Lower leg skin (tissue), 4 donors: Measurements from ENCODE around the gene WDR64. TPM values are rescaled to one million over a fixed set of nuclear protein-coding genes. Genes with fewer than 3 reads are reported as not detected.

Source experiments
- DNase-seq, 2 donors: peaks; one replicate each; pipeline ENCODE4 v3.0.0-alpha.2; 2019; ENCODE audit warnings: low spot score in 2 of 2
- H3K4me3 ChIP-seq: fragments of 200-600 bp; sonication (generic); 2 replicates; pipeline ENCODE4 v1.5.1; 2017; ENCODE audit warnings: mild to moderate bottlenecking, low read depth; ENCODE audit not compliant: poor library complexity, severe bottlenecking
- CTCF ChIP-seq, 3 donors: fragments of 450-650 bp; IDR thresholded peaks; one replicate each; pipeline ENCODE4 v1.5.1; 2016; ENCODE audit warnings: antibody characterized with exemption in 3 of 3, mild to moderate bottlenecking in 3 of 3, moderate library complexity in 2 of 3
- POLR2A ChIP-seq, 2 donors: fragments of 450-650 bp; IDR thresholded peaks; one replicate each; pipeline ENCODE4 v1.6.1; 2016 to 2017; ENCODE audit warnings: antibody characterized with exemption in 2 of 2, mild to moderate bottlenecking in 1 of 2, moderate library complexity in 1 of 2
- WGBS, 2 donors: methylation state at CpG; one replicate each; pipeline ENCODE4 v1.1.5; 2018; 5-methylcytosine and 5-hydroxymethylcytosine counted together
- intact Hi-C: fragments of 100-400 bp; cut with DNase I; formaldehyde crosslinking; loops from one replicate; pipeline ENCODE4 v1.15.0; 2023; ENCODE audit warnings: low total_unique reads
- total RNA-seq, 4 donors: library from RNA; depleted of rRNA; stranded (reverse); fragments of >200 nt; gene quantifications; one replicate each; pipeline ENCODE4 v1.1.0, GENCODE V29; 2016

The WDR64 gene
- total RNA-seq, 4 donors from 2014 or later, result not detected

DNA sequence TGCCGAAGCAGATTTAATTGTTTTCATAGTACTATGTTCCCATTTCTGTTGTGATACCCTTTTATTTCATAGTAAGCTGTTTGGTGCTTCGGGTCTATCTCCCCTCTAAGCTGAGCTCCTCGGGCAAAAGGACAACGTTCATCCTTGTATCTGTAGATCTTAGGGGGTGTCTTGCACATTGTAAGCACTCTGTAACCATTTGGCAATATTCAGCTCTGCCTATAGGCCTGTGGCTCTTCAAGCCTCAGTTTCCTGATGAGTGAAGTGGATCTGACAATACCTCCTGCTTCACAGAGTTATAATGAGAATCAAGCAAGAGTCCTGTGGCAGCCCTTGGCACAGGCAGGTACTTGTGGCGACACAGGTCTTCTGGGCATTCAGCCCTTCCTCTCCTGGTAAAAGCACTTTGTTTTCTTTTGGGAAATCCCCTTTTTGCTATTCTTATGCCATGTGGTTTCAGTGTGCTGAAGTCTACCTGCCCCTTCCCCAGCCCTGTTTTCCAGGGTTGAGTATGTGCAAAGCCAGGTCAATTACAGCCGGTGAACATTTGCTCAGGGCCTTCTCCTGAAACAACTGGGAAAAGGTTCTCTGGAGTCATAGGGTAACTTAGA lies 187.4 kb downstream of the WDR64 start:
- DNase-seq, result no peak
- WGBS, 2 donors, result 84 to 89% methylated on average over 6 of the region's 6 CpGs
- TF ChIP-seq CTCF (IDR thresholded peaks at IDR 0.05) (no peak), POLR2A (IDR thresholded peaks at IDR 0.05) (no peak)
- no peak overlapping the region for H3K4me3 ChIP-seq
- intact Hi-C loops, result no loop called here

- no peak for TF ChIP-seq POLR2A (IDR thresholded peaks at IDR 0.05)
- TF ChIP-seq CTCF (IDR thresholded peaks at IDR 0.05), result no peak
- WGBS, 2 donors, result 82 to 89% methylated on average over 6 of the region's 6 CpGs
- DNase-seq, result no peak
- no peak overlapping the region for H3K4me3 ChIP-seq
- intact Hi-C loops, result no loop called here
Measured at GRCh38 chr1:241840164-241840563, 188.1 kb downstream of the WDR64 start.

GRCh38 chr1:241841691-241842090 lies 189.6 kb downstream of the WDR64 start:
- no peak for DNase-seq

GRCh38 chr1:241842565-241842964 lies 190.5 kb downstream of the WDR64 start:
- DNase-seq, result no peak
- H3K4me3 ChIP-seq, result no peak overlapping the region
- TF ChIP-seq CTCF (IDR thresholded peaks at IDR 0.05) (no peak), POLR2A (IDR thresholded peaks at IDR 0.05) (no peak)
- intact Hi-C loops, result no loop called here
- WGBS, 2 donors, result 88 to 90% methylated on average over 2 of the region's 2 CpGs

More at GRCh38 chr1:241841691-241842090, 189.6 kb downstream of the WDR64 start:
- TF ChIP-seq CTCF (IDR thresholded peaks at IDR 0.05), result no peak
- TF ChIP-seq POLR2A (IDR thresholded peaks at IDR 0.05), result no peak
- WGBS, 2 donors, result 79 to 89% methylated on average over 3 of the region's 3 CpGs
- intact Hi-C loops, result no loop called here
- H3K4me3 ChIP-seq, result no peak overlapping the region

DNA sequence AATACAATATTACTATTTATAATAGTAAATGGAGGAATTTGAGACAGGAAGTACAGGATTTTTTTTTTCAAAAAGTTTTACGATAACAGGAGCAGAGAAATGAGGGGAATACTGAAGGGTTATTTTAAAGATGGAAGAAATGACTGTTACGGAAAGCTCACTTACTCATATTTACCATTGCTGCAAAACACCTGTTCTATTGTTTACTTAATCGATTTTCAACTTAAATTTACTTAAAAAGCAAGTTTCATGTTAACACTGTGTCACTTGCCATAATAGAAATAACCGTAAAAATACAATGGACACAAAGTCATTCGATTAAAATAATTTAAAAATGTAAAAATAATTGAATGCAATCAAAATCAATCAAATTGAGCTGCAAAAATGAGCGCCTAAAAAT lies 192.5 kb downstream of the WDR64 start:
- intact Hi-C loops, result no loop called here
- no peak for TF ChIP-seq POLR2A (IDR thresholded peaks at IDR 0.05)
- TF ChIP-seq CTCF (IDR thresholded peaks at IDR 0.05), result no peak
- 87 to 88% methylated on average over 6 of the region's 6 CpGs for WGBS, 2 donors
- H3K4me3 ChIP-seq, result no peak overlapping the region
- no peak for DNase-seq

DNA sequence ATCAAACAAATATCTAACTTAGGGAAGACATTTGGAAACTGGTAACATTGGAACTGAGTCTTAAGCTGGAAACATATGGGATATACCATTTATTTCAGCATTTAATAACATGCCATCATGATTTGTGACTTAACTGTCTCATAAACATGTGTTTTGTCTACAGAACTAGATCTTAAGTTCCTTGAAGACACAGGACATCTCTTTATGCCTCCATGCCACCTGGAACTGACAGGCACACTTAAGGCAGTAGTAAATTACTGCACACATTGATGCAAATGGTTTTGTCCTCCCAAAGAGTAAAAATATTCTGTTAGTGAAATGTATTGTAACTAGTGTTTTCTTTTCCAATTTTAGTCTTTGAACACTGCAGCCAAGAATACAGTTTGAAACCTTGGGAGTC lies 194.3 kb downstream of the WDR64 start:
- intact Hi-C loops, result no loop called here
- no peak overlapping the region for H3K4me3 ChIP-seq
- no peak for TF ChIP-seq POLR2A (IDR thresholded peaks at IDR 0.05)
- DNase-seq, result no peak
